H1 (cell line): ENCODE measurements around the gene NEURL1B. TPM values are rescaled to one million over a fixed set of nuclear protein-coding genes. Genes with fewer than 3 reads are reported as not detected.
A peak's percentile ranks its signal among the peaks of the same experiment; 100 is the strongest.

Source experiments
- CTCF ChIA-PET: fragments of 300-600 bp; sonication (Branson Sonifier 250); formaldehyde crosslinking; loops from one replicate; lab custom pipeline; 2021; ENCODE audit not compliant: partially characterized antibody; lab: Charles Lee
- POLR2A ChIA-PET: fragments of 300-600 bp; sonication (Branson Sonifier 250); formaldehyde crosslinking; loops from one replicate; lab custom pipeline; 2021; ENCODE audit warnings: inconsistent platforms; ENCODE audit not compliant: partially characterized antibody; lab: Charles Lee
- DNase-seq, 2 experiments: peaks; one replicate each; pipeline versions ENCODE4 v3.0.0 to v3.0.0-alpha.2; 2010 to 2022; ENCODE audit warnings: low spot score in 2 of 2, low read depth in 1 of 2, mixed read lengths in 1 of 2
- FAIRE-seq: peaks from 2 replicates; lab custom pipeline; 2011; peaks lifted over from hg19 to GRCh38; lab: Jason Lieb, UNC
- H2AFZ ChIP-seq: 2 replicates; pipeline ENCODE4 v1.8.1; 2012; ENCODE audit warnings: low read length, inconsistent platforms
- H2AK5ac ChIP-seq: 2 replicates; pipeline ENCODE4 v1.6.1; 2013; ENCODE audit warnings: low read depth, low read length
- H2BK120ac ChIP-seq: replicated peaks from 2 replicates; pipeline ENCODE3; 2013; ENCODE audit warnings: low read depth, low read length, inconsistent platforms
- H2BK12ac ChIP-seq: 2 replicates; pipeline ENCODE4 v1.6.1; 2013; ENCODE audit warnings: low read depth, low read length
- H2BK15ac ChIP-seq: 2 replicates; pipeline ENCODE4 v1.6.1; 2013; ENCODE audit warnings: low read length
- H2BK20ac ChIP-seq: 2 replicates; pipeline ENCODE4 v1.6.1; 2013; ENCODE audit warnings: low read length
- H2BK5ac ChIP-seq: 2 replicates; pipeline ENCODE4 v1.6.1; 2013; ENCODE audit warnings: low read depth, low read length
- H3K14ac ChIP-seq: 2 replicates; pipeline ENCODE4 v1.6.1; 2013; ENCODE audit warnings: inconsistent platforms; ENCODE audit not compliant: insufficient read length
- H3K18ac ChIP-seq: 2 replicates; pipeline ENCODE4 v1.6.1; 2013; ENCODE audit warnings: low read length; ENCODE audit errors: extremely low read depth
- H3K23ac ChIP-seq: 2 replicates; pipeline ENCODE4 v1.6.1; 2013; ENCODE audit warnings: inconsistent platforms; ENCODE audit not compliant: insufficient read length
- H3K23me2 ChIP-seq: 2 replicates; pipeline ENCODE4 v1.6.1; 2013; ENCODE audit warnings: low read depth, low read length
- H3K27ac ChIP-seq: 2 replicates; pipeline ENCODE4 v1.6.1; 2011; ENCODE audit warnings: low read depth, low read length, inconsistent platforms
- H3K27me3 ChIP-seq, 4 experiments: replicated peaks in 1 of 4; 1 replicate in 1 of 4; 2 replicates in 3 of 4; pipeline versions ENCODE4 v1.6.1 to v1.8.1; 2011 to 2013; ENCODE audit warnings: low read length in 3 of 4, mild to moderate bottlenecking in 3 of 4, inconsistent platforms in 2 of 4, mixed read lengths in 2 of 4, moderate library complexity in 1 of 4; ENCODE audit not compliant: control insufficient read depth in 3 of 4, insufficient read depth in 3 of 4; ENCODE audit errors: extremely low read depth in 1 of 4
- H3K36me3 ChIP-seq, 4 experiments: 2 replicates each; pipeline versions ENCODE4 v1.6.1 to v1.8.1; 2011 to 2013; ENCODE audit warnings: mild to moderate bottlenecking in 4 of 4, low read length in 3 of 4, moderate library complexity in 2 of 4, control low read depth in 1 of 4, inconsistent platforms in 1 of 4; ENCODE audit not compliant: insufficient read depth in 4 of 4, control insufficient read depth in 2 of 4
- H3K4ac ChIP-seq: replicated peaks from 2 replicates; pipeline ENCODE3; 2013; ENCODE audit warnings: low read length, low read depth, mixed read lengths, inconsistent platforms; ENCODE audit not compliant: insufficient read length
- H3K4me1 ChIP-seq, 4 experiments: replicated peaks in 1 of 4; 1 replicate in 1 of 4; 2 replicates in 3 of 4; pipeline versions ENCODE4 v1.6.1 to v1.8.1; 2011 to 2013; ENCODE audit warnings: low read length in 3 of 4, inconsistent platforms in 2 of 4, mixed read lengths in 1 of 4; ENCODE audit not compliant: insufficient read depth in 4 of 4, control insufficient read depth in 3 of 4
- H3K4me2 ChIP-seq, 2 experiments: 2 replicates each; pipeline versions ENCODE4 v1.6.1 to v1.8.1; 2011 to 2013; ENCODE audit warnings: low read depth in 2 of 2, low read length in 2 of 2, control low read depth in 1 of 2, inconsistent platforms in 1 of 2, mild to moderate bottlenecking in 1 of 2; ENCODE audit not compliant: insufficient read depth in 1 of 2
- H3K4me3 ChIP-seq, 4 experiments: fragments of 200-600, 300-600 bp in 1 of 4; sonication (generic), shearing (Covaris generic), sonication (Bioruptor Twin) in 1 of 4; 2 replicates each; pipeline versions ENCODE4 v1.5.1 to v1.8.1; 2011 to 2016; ENCODE audit warnings: low read length in 4 of 4, low read depth in 3 of 4, control low read depth in 2 of 4, inconsistent platforms in 2 of 4, mild to moderate bottlenecking in 2 of 4, mixed read lengths in 1 of 4, moderate library complexity in 1 of 4; ENCODE audit not compliant: insufficient read depth in 2 of 4; ENCODE audit errors: extremely low read depth in 1 of 4
- H3K56ac ChIP-seq: replicated peaks from 2 replicates; pipeline ENCODE3; 2013; ENCODE audit warnings: low read depth, mild to moderate bottlenecking, mixed read lengths, low read length, inconsistent platforms; ENCODE audit not compliant: insufficient read length
- H3K79me1 ChIP-seq: 2 replicates; pipeline ENCODE4 v1.6.1; 2013; ENCODE audit warnings: low read depth, low read length, control low read depth
- H3K79me2 ChIP-seq, 2 experiments: 2 replicates each; pipeline versions ENCODE4 v1.6.1 to v1.8.1; 2012 to 2013; ENCODE audit warnings: low read length in 2 of 2, mild to moderate bottlenecking in 2 of 2, inconsistent platforms in 1 of 2; ENCODE audit not compliant: insufficient read depth in 2 of 2, control insufficient read depth in 1 of 2
- H3K9ac ChIP-seq, 4 experiments: replicated peaks in 1 of 4; 1 replicate in 1 of 4; 2 replicates in 3 of 4; pipeline versions ENCODE4 v1.6.1 to v1.8.1; 2011 to 2013; ENCODE audit warnings: low read depth in 3 of 4, low read length in 3 of 4, control low read depth in 2 of 4, mild to moderate bottlenecking in 2 of 4, moderate library complexity in 2 of 4, inconsistent platforms in 1 of 4; ENCODE audit errors: extremely low read depth in 1 of 4
- H3K9me3 ChIP-seq, 2 experiments: 2 replicates each; pipeline versions ENCODE4 v1.6.1 to v1.8.1; 2012 to 2013; ENCODE audit warnings: mild to moderate bottlenecking in 2 of 2, moderate library complexity in 2 of 2, control low read depth in 1 of 2, inconsistent platforms in 1 of 2, low read depth in 1 of 2, low read length in 1 of 2, mixed read lengths in 1 of 2; ENCODE audit not compliant: insufficient read depth in 2 of 2
- H4K20me1 ChIP-seq, 2 experiments: replicated peaks in 1 of 2; 2 replicates each; pipeline versions ENCODE3 to v1.8.1; 2011 to 2013; ENCODE audit warnings: inconsistent platforms in 2 of 2, low read length in 2 of 2, mild to moderate bottlenecking in 1 of 2; ENCODE audit not compliant: insufficient read depth in 2 of 2, control insufficient read depth in 1 of 2
- H4K5ac ChIP-seq: 2 replicates; pipeline ENCODE4 v1.6.1; 2013; ENCODE audit warnings: low read length, low read depth, mixed read lengths, inconsistent platforms; ENCODE audit not compliant: insufficient read length
- H4K8ac ChIP-seq: 2 replicates; pipeline ENCODE4 v1.8.0; 2013; ENCODE audit warnings: mild to moderate bottlenecking, moderate library complexity, low read length, inconsistent platforms; ENCODE audit not compliant: insufficient read depth; ENCODE audit errors: extremely low read depth
- H4K91ac ChIP-seq: replicated peaks from 2 replicates; pipeline ENCODE3; 2013; ENCODE audit warnings: low read length, mixed read lengths, inconsistent platforms; ENCODE audit not compliant: insufficient read length
- CBX8 ChIP-seq: fragments of 300-800, 300-1000 bp; sonication (generic); IDR thresholded peaks from 2 replicates; pipeline ENCODE4 v1.7.1; 2016; ENCODE audit warnings: low read depth, low read length, borderline replicate concordance
- CEBPB ChIP-seq: IDR thresholded peaks from 2 replicates; pipeline ENCODE4 v1.6.1; 2012; ENCODE audit warnings: low read depth, low read length
- EZH2 ChIP-seq: fragments of 200-600 bp; sonication (generic); IDR thresholded peaks from 2 replicates; pipeline ENCODE4 v1.7.1; 2012; ENCODE audit warnings: low read depth, mild to moderate bottlenecking, moderate library complexity, low read length, inconsistent platforms; ENCODE audit not compliant: severe bottlenecking
- GTF2F1 ChIP-seq: IDR thresholded peaks from 2 replicates; pipeline ENCODE4 v1.6.1; 2012; ENCODE audit warnings: low read depth, low read length, improper control_type of control experiment, borderline replicate concordance
- KDM5A ChIP-seq: fragments of 200-600 bp; IDR thresholded peaks from 2 replicates; pipeline ENCODE4 v1.7.1; 2012; ENCODE audit warnings: mild to moderate bottlenecking, low read length, inconsistent platforms, mixed read lengths
- RXRA ChIP-seq: IDR thresholded peaks from 2 replicates; pipeline ENCODE4 v1.6.1; 2011; ENCODE audit warnings: low read depth, mild to moderate bottlenecking, low read length, moderate library complexity; ENCODE audit not compliant: insufficient read depth
- SP4 ChIP-seq: IDR thresholded peaks from 2 replicates; pipeline ENCODE4 v1.6.1; 2012; ENCODE audit warnings: low read length, inconsistent platforms
- TBP ChIP-seq: IDR thresholded peaks from 2 replicates; pipeline ENCODE4 v1.6.1; 2011; ENCODE audit warnings: low read depth, low read length, improper control_type of control experiment
- WGBS, 2 experiments: shearing (Covaris generic) in 1 of 2; methylation state at CpG; one replicate each; pipeline versions ENCODE4 v1.1.6 to v1.1.7; 2013 to 2015; ENCODE audit warnings: low lambda C conversion rate in 2 of 2, mixed read lengths in 2 of 2, inconsistent platforms in 1 of 2, low coverage in 1 of 2, missing lambda C conversion rate in 1 of 2; ENCODE audit not compliant: insufficient replicate concordance in 2 of 2, insufficient coverage in 1 of 2, insufficient read length in 1 of 2; ENCODE audit errors: extremely low coverage in 1 of 2, missing lambda C conversion rate in 1 of 2; 5-methylcytosine and 5-hydroxymethylcytosine counted together
- polyA plus RNA-seq, 7 experiments: library from polyadenylated mRNA; depleted of rRNA in 3 of 7; stranded (reverse) in 5 of 7; unstranded in 2 of 7; fragments of >200 nt in 5 of 7; fragments of 200-250 nt in 2 of 7; gene quantifications; 1 replicate in 5 of 7; 2 replicates in 1 of 7; 4 replicates in 1 of 7; pipeline versions ENCODE4 v1.2.1 to v1.2.3, GENCODE V29; 2011 to 2013; ENCODE audit warnings: missing spikeins in 2 of 7, mixed read lengths in 2 of 7
- total RNA-seq: library from RNA; stranded (reverse); fragmentation: NEBNext Ultra II Directional; extraction: Animal tissue kit (Norgen Biotek cat#: 25700); gene quantifications from 2 replicates; pipeline ENCODE4 v1.2.1, GENCODE V29; 2021

Gene NEURL1B
- total and polyA plus RNA-seq, 2 of the 8 experiments (the other 6 are each of a cell fraction or from before 2014, with no cell fraction given) = 3.3 to 6.1 TPM

- Histone ChIP-seq H3K23me2 (peaks cover 8% of the 10 kb centered on the region; the same call in 1 of the 2 replicates), H3K56ac (no peak overlapping the region), H3K14ac (no peak overlapping the region), H3K23ac (no peak overlapping the region), H3K27me3 (peaks cover 0 to 14% (median 8%) of the 10 kb centered on the region in 4 experiments; a peak in 4 of 7 replicates), H3K9ac (no peak overlapping the region), H3K79me2 (no peaks in the 10 kb centered on the region), H3K79me1 (no peaks in the 10 kb centered on the region), H2BK120ac (no peak overlapping the region), H3K4ac (no peak overlapping the region), H2AK5ac (no peak overlapping the region), H3K27ac (no peak overlapping the region), H2BK15ac (no peak overlapping the region; the same call in 1 of the 2 replicates), H3K18ac (no peak overlapping the region; the same call in 1 of the 2 replicates), H4K8ac (no peak overlapping the region; the same call in 1 of the 2 replicates), H4K20me1 (peaks cover 2 to 8% of the 10 kb centered on the region in 2 experiments), H4K91ac (no peak overlapping the region), H3K36me3 (no peaks in the 10 kb centered on the region), H2BK5ac (no peak overlapping the region), H2BK12ac (peak overlapping the region; percentile 60; the same call in 1 of the 2 replicates), H3K4me2 (no peak overlapping the region), H2BK20ac (no peak overlapping the region), H3K4me1 (peaks cover 0 to 3% (median 2%) of the 10 kb centered on the region in 4 experiments; a peak in 2 of 7 replicates), H2AFZ (no peak overlapping the region; the same call in 1 of the 2 replicates), H3K9me3 (no peaks in the 10 kb centered on the region), H3K4me3 (no peak overlapping the region), H4K5ac (no peak overlapping the region)
- no peak for FAIRE-seq
- 92% methylated on average over 16 of the region's 16 CpGs; no CpG with 5 or more reads in 1 of the 2 experiments for WGBS, 2 experiments
- ChIA-PET POLR2A (interaction anchor here (0.7 to 2.0 kb wide), 3 partner anchors 10 to 214 kb away, joined by 3 to 16 read pairs (median 4); partner anchors contain the start of gene DUSP1), CTCF (interaction anchor here (0.6 to 2.0 kb wide), 35 partner anchors 9 to 223 kb away, joined by 3 to 29 read pairs (median 7); partner anchors contain the start of gene DUSP1)
- no peak for DNase-seq
- TF ChIP-seq RXRA (no peak), SP4 (no peak), CEBPB (no peak), EZH2 (no peak), GTF2F1 (no peak), TBP (no peak), CBX8 (no peak), KDM5A (no peak)
Observed at GRCh38 chr5:172717481-172718195, 76.6 kb downstream of the NEURL1B start.
